ENCODE results near the gene PCDHA13. TPM values are rescaled to one million over a fixed set of nuclear protein-coding genes. Genes with fewer than 3 reads are reported as not detected.

Gene PCDHA13
- total and polyA plus RNA-seq, 10 of the 15 experiments (the other 5 are each of a cell fraction or from before 2014, with no cell fraction given) = not detected

DNA sequence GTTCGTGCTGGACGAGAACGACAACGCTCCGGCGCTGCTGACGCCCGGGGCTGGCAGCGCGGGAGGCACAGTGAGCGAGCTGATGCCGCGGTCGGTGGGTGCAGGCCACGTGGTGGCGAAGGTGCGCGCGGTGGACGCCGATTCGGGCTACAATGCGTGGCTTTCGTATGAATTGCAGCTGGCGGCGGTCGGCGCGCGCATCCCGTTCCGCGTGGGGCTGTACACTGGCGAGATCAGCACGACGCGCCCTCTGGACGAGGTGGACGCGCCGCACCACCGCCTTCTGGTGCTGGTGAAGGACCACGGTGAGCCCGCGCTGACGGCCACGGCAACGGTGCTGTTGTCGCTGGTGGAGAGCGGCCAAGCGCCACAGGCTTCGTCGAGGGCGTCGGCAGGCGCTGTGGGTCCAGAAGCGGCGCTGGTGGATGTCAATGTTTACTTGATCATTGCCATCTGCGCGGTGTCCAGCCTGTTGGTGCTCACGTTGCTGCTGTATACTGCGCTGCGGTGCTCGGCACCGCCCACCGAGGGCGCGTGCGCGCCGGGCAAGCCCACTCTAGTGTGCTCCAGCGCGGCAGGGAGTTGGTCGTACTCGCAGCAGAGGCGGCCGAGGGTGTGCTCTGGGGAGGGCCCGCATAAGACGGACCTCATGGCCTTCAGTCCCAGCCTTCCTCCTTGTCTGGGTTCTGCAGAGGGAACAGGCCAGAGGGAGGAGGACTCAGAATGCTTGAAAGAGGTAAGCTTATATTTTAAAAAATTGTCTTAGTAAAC, 2.2 kb downstream of the PCDHA13 start (continued):
- TF ChIP-seq STAT1 (conservative IDR thresholded peaks at IDR 0.05) = no peak
- no peak for TF ChIP-seq EGR1 (IDR thresholded peaks at IDR 0.05; ENCODE audit: borderline replicate concordance in 1 of 2, low read depth in 2 of 2, low read length in 2 of 2)
- no peak for TF ChIP-seq SRF (IDR thresholded peaks at IDR 0.05; ENCODE audit: low read depth in 2 of 2, low read length in 2 of 2)
- TF ChIP-seq ZZZ3 (IDR thresholded peaks at IDR 0.05; ENCODE audit: control insufficient read depth, insufficient read length, low read depth) = no peak

DNA sequence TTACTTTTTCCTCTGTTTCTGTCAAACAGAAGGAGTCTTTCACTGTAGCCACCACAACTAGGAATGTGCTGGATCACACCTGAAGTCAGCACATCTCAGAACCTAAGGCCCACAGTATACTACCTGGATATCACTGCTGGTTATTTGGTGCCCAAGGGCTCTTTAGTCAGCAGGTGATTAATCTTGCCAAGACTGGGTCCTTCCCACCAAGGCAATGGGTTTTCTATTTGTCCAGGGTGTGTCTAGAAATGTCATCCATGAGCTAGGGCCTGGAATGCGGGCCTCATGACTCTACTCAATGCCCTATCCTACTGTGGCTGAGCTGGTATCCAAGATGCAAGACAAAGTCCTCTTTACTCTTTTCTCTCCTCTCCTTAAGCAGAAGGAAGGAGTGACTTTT, 34.4 kb downstream of the PCDHA13 start:
- H3K4me1 ChIP-seq (ENCODE audit: control insufficient read depth, insufficient read depth, low read length) = no peaks in the 10 kb centered on the region
- ChIA-PET RAD21 (ENCODE audit: unreplicated experiment) (no interaction called here), SMC1A (ENCODE audit: uncharacterized antibody, unreplicated experiment) (no interaction called here), POLR2A (no interaction called here), CTCF (interaction anchor here (0.6 kb wide), 1 partner anchor 1215 kb away, joined by 3 read pairs; no protein-coding TSS in a partner anchor)
- no peak overlapping the region for H3K4me3 ChIP-seq
- H3K9me3 ChIP-seq (replicated peaks; ENCODE audit: control insufficient read depth, insufficient read depth, low read length) = no peaks in the 10 kb centered on the region
- DNase-seq (ENCODE audit: low read depth, low spot score) (no peak), ATAC-seq (no peak), FAIRE-seq (no peak)
- intact Hi-C loops (cut with micrococcal nuclease; ENCODE audit: unreplicated experiment) = no loop called here
- BruUV-seq (replicated peaks) = no TSS peak
- H3K27ac ChIP-seq (ENCODE audit: control insufficient read depth, insufficient read depth) = no peak overlapping the region
- no peaks in the 10 kb centered on the region for H3K79me2 ChIP-seq (ENCODE audit: control insufficient read depth, insufficient read depth, low read length)
- no peak overlapping the region for H2AFZ ChIP-seq (ENCODE audit: control insufficient read depth, low read depth, low read length)
- no peaks in the 10 kb centered on the region for H3K36me3 ChIP-seq (ENCODE audit: control insufficient read depth in 2 of 2, insufficient read depth in 2 of 2, low read length in 1 of 2)
- no peak overlapping the region for H3K9ac ChIP-seq (ENCODE audit: control insufficient read depth, insufficient read depth, low read length)
- no peaks in the 10 kb centered on the region for H4K20me1 ChIP-seq (ENCODE audit: control insufficient read depth, insufficient read depth)
- H3K4me2 ChIP-seq (ENCODE audit: control insufficient read depth, insufficient read depth) = no peak overlapping the region
- WGBS (ENCODE audit: insufficient coverage, insufficient replicate concordance, low lambda C conversion rate, missing lambda C conversion rate) = 4% methylated on average over 1 of the region's 1 CpG
- in situ Hi-C loops (cut with MboI) = no loop called here
- no peaks in the 10 kb centered on the region for H3K27me3 ChIP-seq (replicated peaks in 1 of 2; ENCODE audit: control insufficient read depth in 2 of 2, insufficient read depth in 2 of 2, low read length in 1 of 2)
- TF ChIP-seq MYC (IDR thresholded peaks at IDR 0.05; ENCODE audit: insufficient read depth, insufficient read length, insufficient replicate concordance, low read length, severe bottlenecking) = no peak
- no peak for TF ChIP-seq SMAD5 (IDR thresholded peaks at IDR 0.05; ENCODE audit: low read depth)
- TF ChIP-seq, protein P1, sequence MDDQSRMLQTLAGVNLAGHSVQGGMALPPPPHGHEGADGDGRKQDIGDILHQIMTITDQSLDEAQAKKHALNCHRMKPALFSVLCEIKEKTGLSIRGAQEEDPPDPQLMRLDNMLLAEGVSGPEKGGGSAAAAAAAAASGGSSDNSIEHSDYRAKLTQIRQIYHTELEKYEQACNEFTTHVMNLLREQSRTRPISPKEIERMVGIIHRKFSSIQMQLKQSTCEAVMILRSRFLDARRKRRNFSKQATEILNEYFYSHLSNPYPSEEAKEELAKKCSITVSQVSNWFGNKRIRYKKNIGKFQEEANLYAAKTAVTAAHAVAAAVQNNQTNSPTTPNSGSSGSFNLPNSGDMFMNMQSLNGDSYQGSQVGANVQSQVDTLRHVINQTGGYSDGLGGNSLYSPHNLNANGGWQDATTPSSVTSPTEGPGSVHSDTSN (IDR thresholded peaks at IDR 0.05; ENCODE audit: insufficient replicate concordance, low read depth, low read length) = no peak
- no peak for TF ChIP-seq BCL11A (IDR thresholded peaks at IDR 0.05; ENCODE audit: low read depth, low read length)
- no peak for TF ChIP-seq CHD2 (IDR thresholded peaks at IDR 0.05; ENCODE audit: borderline replicate concordance, low read depth, low read length)
- no peak for TF ChIP-seq SREBF2 (IDR thresholded peaks at IDR 0.05; ENCODE audit: low read length)
- TF ChIP-seq, protein P2, sequence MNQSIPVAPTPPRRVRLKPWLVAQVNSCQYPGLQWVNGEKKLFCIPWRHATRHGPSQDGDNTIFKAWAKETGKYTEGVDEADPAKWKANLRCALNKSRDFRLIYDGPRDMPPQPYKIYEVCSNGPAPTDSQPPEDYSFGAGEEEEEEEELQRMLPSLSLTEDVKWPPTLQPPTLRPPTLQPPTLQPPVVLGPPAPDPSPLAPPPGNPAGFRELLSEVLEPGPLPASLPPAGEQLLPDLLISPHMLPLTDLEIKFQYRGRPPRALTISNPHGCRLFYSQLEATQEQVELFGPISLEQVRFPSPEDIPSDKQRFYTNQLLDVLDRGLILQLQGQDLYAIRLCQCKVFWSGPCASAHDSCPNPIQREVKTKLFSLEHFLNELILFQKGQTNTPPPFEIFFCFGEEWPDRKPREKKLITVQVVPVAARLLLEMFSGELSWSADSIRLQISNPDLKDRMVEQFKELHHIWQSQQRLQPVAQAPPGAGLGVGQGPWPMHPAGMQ (IDR thresholded peaks at IDR 0.05; ENCODE audit: borderline replicate concordance) = no peak
- TF ChIP-seq HDGF (IDR thresholded peaks at IDR 0.05) = no peak
- no peak for TF ChIP-seq ZNF24 (IDR thresholded peaks at IDR 0.05)
- TF ChIP-seq, protein P3, sequence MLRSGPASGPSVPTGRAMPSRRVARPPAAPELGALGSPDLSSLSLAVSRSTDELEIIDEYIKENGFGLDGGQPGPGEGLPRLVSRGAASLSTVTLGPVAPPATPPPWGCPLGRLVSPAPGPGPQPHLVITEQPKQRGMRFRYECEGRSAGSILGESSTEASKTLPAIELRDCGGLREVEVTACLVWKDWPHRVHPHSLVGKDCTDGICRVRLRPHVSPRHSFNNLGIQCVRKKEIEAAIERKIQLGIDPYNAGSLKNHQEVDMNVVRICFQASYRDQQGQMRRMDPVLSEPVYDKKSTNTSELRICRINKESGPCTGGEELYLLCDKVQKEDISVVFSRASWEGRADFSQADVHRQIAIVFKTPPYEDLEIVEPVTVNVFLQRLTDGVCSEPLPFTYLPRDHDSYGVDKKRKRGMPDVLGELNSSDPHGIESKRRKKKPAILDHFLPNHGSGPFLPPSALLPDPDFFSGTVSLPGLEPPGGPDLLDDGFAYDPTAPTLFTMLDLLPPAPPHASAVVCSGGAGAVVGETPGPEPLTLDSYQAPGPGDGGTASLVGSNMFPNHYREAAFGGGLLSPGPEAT (IDR thresholded peaks at IDR 0.05; ENCODE audit: low read depth) = no peak
- no peak for TF ChIP-seq ZNF384 (IDR thresholded peaks at IDR 0.05; ENCODE audit: borderline replicate concordance, low read depth, low read length)
